ENCODE results near the gene PRCC.

- no peak for TF ChIP-seq CTCF (conservative IDR thresholded peaks at IDR 0.05; ENCODE audit: low read length)
- TF ChIP-seq EZH2phosphoT487 (IDR thresholded peaks at IDR 0.05; ENCODE audit: borderline replicate concordance), result no peak
Measured at GRCh38 chr1:156822680-156823079, 55.3 kb downstream of the PRCC start.
